Liver (tissue), 9 donors: ENCODE data around the gene ANK3. TPM values are rescaled to one million over a fixed set of nuclear protein-coding genes. Genes with fewer than 3 reads are reported as not detected.

Experiments
- DNase-seq: peaks from one replicate; pipeline ENCODE4 v3.0.0-alpha.2; 2017; ENCODE audit warnings: low spot score
- H3K27ac ChIP-seq, 2 donors: one replicate each; pipeline ENCODE4 v1.7.0; 2013; ENCODE audit warnings: inconsistent platforms in 2 of 2, low read length in 2 of 2, control low read depth in 1 of 2, low read depth in 1 of 2, mild to moderate bottlenecking in 1 of 2
- H3K27me3 ChIP-seq, 4 donors: one replicate each; pipeline versions ENCODE4 v1.6.1 to v1.7.0; 2013; ENCODE audit warnings: low read length in 3 of 4, inconsistent platforms in 1 of 4, mild to moderate bottlenecking in 1 of 4, moderate library complexity in 1 of 4; ENCODE audit not compliant: control insufficient read depth in 4 of 4, insufficient read depth in 4 of 4
- H3K36me3 ChIP-seq, 4 donors: one replicate each; pipeline versions ENCODE4 v1.6.1 to v1.7.0; 2013; ENCODE audit warnings: low read length in 3 of 4, mild to moderate bottlenecking in 3 of 4, low read depth in 1 of 4, moderate library complexity in 1 of 4; ENCODE audit not compliant: control insufficient read depth in 4 of 4, insufficient read depth in 3 of 4
- H3K4me1 ChIP-seq, 4 donors: one replicate each; pipeline versions ENCODE4 v1.6.1 to v1.7.0; 2013; ENCODE audit warnings: low read length in 3 of 4, mild to moderate bottlenecking in 3 of 4, moderate library complexity in 1 of 4; ENCODE audit not compliant: control insufficient read depth in 4 of 4, insufficient read depth in 4 of 4
- H3K4me3 ChIP-seq, 3 donors: one replicate each; pipeline versions ENCODE4 v1.6.1 to v1.7.0; 2013; ENCODE audit warnings: low read length in 3 of 3, control low read depth in 1 of 3, low read depth in 1 of 3, mild to moderate bottlenecking in 1 of 3
- H3K9ac ChIP-seq, 2 donors: one replicate each; pipeline ENCODE4 v1.7.0; 2013; ENCODE audit warnings: low read length in 2 of 2, mild to moderate bottlenecking in 2 of 2, moderate library complexity in 2 of 2, control low read depth in 1 of 2, low read depth in 1 of 2
- H3K9me3 ChIP-seq, 4 donors: one replicate each; pipeline versions ENCODE4 v1.6.1 to v1.7.0; 2013; ENCODE audit warnings: low read length in 3 of 4; ENCODE audit not compliant: control insufficient read depth in 4 of 4
- ATF3 ChIP-seq: IDR thresholded peaks from 2 replicates; pipeline ENCODE4 v1.6.1; 2016; ENCODE audit warnings: antibody characterized with exemption
- CTCF ChIP-seq: fragments of 150-350 bp; IDR thresholded peaks from 2 replicates; pipeline ENCODE4 v1.5.1; 2017; ENCODE audit warnings: improper control_type of control experiment, low read depth, low read length; ENCODE audit not compliant: missing input control
- EGR1 ChIP-seq, 2 donors: IDR thresholded peaks; 2 replicates each; pipeline ENCODE4 v1.6.1; 2016 to 2018; ENCODE audit warnings: antibody characterized with exemption in 2 of 2, low read depth in 2 of 2
- FOXA1 ChIP-seq: IDR thresholded peaks from 2 replicates; pipeline ENCODE4 v1.6.1; 2016; ENCODE audit warnings: antibody characterized with exemption
- FOXA2 ChIP-seq: IDR thresholded peaks from 2 replicates; pipeline ENCODE4 v1.6.1; 2016; ENCODE audit warnings: antibody characterized with exemption
- GABPA ChIP-seq, 2 donors: IDR thresholded peaks in 1 of 2; conservative IDR thresholded peaks in 1 of 2; 2 replicates each; pipeline ENCODE4 v1.6.1; 2016; ENCODE audit warnings: antibody characterized with exemption in 2 of 2, mild to moderate bottlenecking in 1 of 2, moderate library complexity in 1 of 2
- HNF4A ChIP-seq, 2 donors: conservative IDR thresholded peaks; 2 replicates each; pipeline ENCODE4 v1.6.1; 2016; ENCODE audit warnings: antibody characterized with exemption in 2 of 2, mild to moderate bottlenecking in 2 of 2
- JUND ChIP-seq, 2 donors: IDR thresholded peaks; 2 replicates each; pipeline ENCODE4 v1.6.1; 2016; ENCODE audit warnings: antibody characterized with exemption in 2 of 2
- NR2F2 ChIP-seq: IDR thresholded peaks from 2 replicates; pipeline ENCODE4 v1.6.1; 2016; ENCODE audit warnings: antibody characterized with exemption
- RAD21 ChIP-seq, 2 donors: IDR thresholded peaks; 2 replicates each; pipeline ENCODE4 v1.6.1; 2016; ENCODE audit warnings: antibody characterized with exemption in 2 of 2, mild to moderate bottlenecking in 2 of 2
- SP1 ChIP-seq: IDR thresholded peaks from 2 replicates; pipeline ENCODE4 v1.6.1; 2018; ENCODE audit warnings: antibody characterized with exemption, mild to moderate bottlenecking
- YY1 ChIP-seq: IDR thresholded peaks from 2 replicates; pipeline ENCODE4 v1.6.1; 2016; ENCODE audit warnings: antibody characterized with exemption, mild to moderate bottlenecking
- WGBS: extraction: QIAGEN DNeasy Blood & Tissue Kit; methylation state at CpG from one replicate; pipeline ENCODE4 v1.1.7; 2013; 5-methylcytosine and 5-hydroxymethylcytosine counted together
- polyA plus RNA-seq, 2 donors: library from polyadenylated mRNA; stranded (reverse) in 1 of 2; unstranded in 1 of 2; fragments of 200-250 nt in 1 of 2; fragments of >200 nt in 1 of 2; fragmentation: Nextera tagmentation in 1 of 2; extraction: Ambion mirVana in 1 of 2; gene quantifications; one replicate each; pipeline versions ENCODE4 v1.2.1 to v1.2.3, GENCODE V29; 2013 to 2015
- total RNA-seq, 2 donors: library from RNA; depleted of rRNA; stranded (reverse); fragments of >200 nt; gene quantifications; one replicate each; pipeline ENCODE4 v1.2.3, GENCODE V29; 2014
- TF ChIP-seq, protein P1 (sequence below): IDR thresholded peaks from 2 replicates; pipeline ENCODE4 v1.6.1; 2016; ENCODE audit warnings: antibody characterized with exemption
- donor health status: healthy.
- donor health status: healthy.
- donor health status: healthy.
- donor health status: healthy.
- donor health status: healthy.

ANK3 gene
- total and polyA plus RNA-seq, 4 donors = 5.7 to 30.0 (median 9.7) TPM

GRCh38 chr10:60380781-60381180 lies 8.9 kb downstream of the ANK3 start:
- no peaks in the 10 kb centered on the region for H3K9me3 ChIP-seq
- 94% methylated on average over 5 of the region's 5 CpGs for WGBS
- TF ChIP-seq ATF3 (no peak), CTCF (no peak)
- no peaks in the 10 kb centered on the region for H3K27me3 ChIP-seq
- no peak overlapping the region for H3K4me3 ChIP-seq
- no peak overlapping the region for H3K9ac ChIP-seq
- DNase-seq = no peak
- H3K36me3 ChIP-seq = no peaks in the 10 kb centered on the region
- H3K4me1 ChIP-seq = no peaks in the 10 kb centered on the region
- no peak overlapping the region for H3K27ac ChIP-seq

DNA sequence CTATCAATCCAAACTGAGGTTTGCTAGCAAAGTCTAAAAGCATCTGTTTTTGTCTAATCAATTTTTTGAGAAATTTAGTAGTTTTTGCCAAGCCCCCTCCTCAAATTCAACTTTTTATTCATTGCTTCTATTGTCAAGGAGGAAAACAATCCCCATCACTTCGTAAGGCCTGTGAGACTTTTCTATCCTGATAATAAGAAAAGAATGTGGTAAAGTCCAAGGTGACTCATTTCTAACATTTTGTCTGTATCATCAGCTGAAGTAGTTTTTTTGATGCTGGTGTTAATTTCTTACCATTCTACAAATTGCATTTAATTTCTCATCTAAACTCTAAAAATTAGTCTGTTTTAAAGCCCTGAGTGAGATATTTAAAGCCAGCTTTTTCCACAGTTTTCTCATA lies 11.7 kb downstream of the ANK3 start:
- TF ChIP-seq HNF4A (conservative IDR thresholded peaks at IDR 0.05) (no peak), NR2F2 (no peak), RAD21 (IDR thresholded peaks at IDR 0.05) (no peak), ATF3 (no peak), FOXA2 (no peak), FOXA1 (no peak), SP1 (no peak), YY1 (no peak), JUND (IDR thresholded peaks at IDR 0.05) (no peak), GABPA (IDR thresholded peaks at IDR 0.05 in 1 of 2, conservative IDR thresholded peaks at IDR 0.05 in 1 of 2) (no peak)
- TF ChIP-seq, protein P1, sequence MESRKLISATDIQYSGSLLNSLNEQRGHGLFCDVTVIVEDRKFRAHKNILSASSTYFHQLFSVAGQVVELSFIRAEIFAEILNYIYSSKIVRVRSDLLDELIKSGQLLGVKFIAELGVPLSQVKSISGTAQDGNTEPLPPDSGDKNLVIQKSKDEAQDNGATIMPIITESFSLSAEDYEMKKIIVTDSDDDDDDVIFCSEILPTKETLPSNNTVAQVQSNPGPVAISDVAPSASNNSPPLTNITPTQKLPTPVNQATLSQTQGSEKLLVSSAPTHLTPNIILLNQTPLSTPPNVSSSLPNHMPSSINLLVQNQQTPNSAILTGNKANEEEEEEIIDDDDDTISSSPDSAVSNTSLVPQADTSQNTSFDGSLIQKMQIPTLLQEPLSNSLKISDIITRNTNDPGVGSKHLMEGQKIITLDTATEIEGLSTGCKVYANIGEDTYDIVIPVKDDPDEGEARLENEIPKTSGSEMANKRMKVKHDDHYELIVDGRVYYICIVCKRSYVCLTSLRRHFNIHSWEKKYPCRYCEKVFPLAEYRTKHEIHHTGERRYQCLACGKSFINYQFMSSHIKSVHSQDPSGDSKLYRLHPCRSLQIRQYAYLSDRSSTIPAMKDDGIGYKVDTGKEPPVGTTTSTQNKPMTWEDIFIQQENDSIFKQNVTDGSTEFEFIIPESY = no peak
- Histone ChIP-seq H3K4me1 (no peaks in the 10 kb centered on the region), H3K9me3 (no peaks in the 10 kb centered on the region), H3K27ac (no peak overlapping the region), H3K4me3 (no peak overlapping the region), H3K9ac (no peak overlapping the region), H3K27me3 (no peaks in the 10 kb centered on the region), H3K36me3 (no peaks in the 10 kb centered on the region)
- 79% methylated on average over 1 of the region's 1 CpG for WGBS
- no peak for DNase-seq

DNA sequence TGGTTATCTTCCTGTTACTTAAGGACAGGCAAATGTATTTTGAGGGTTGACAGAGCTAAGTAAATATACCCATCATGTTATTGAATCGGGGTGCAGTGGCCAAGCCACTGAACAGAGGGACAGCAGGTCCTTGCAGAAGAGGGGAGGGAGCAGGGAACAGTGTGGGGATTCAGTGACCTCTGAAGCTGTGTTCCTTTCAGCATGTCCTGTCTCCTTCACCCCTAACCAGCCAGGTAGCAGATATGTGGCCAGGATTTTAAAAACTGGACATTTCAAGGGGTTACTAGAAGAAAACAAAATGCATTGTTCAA lies 12.7 kb downstream of the ANK3 start:
- TF ChIP-seq EGR1 (IDR thresholded peaks at IDR 0.05; ENCODE audit: low read depth in 2 of 2) (no peak), RAD21 (IDR thresholded peaks at IDR 0.05) (no peak), FOXA2 (no peak), HNF4A (conservative IDR thresholded peaks at IDR 0.05) (no peak), FOXA1 (no peak)
- Histone ChIP-seq H3K4me3 (no peak overlapping the region), H3K27me3 (no peaks in the 10 kb centered on the region), H3K9ac (no peak overlapping the region), H3K9me3 (no peaks in the 10 kb centered on the region), H3K4me1 (no peaks in the 10 kb centered on the region), H3K27ac (no peak overlapping the region), H3K36me3 (no peaks in the 10 kb centered on the region)
- DNase-seq = no peak
- 58% methylated on average over 1 of the region's 1 CpG for WGBS
